Stimulated activated CD4-positive, alpha-beta T cell treated with anti-CD3 and anti-CD28 coated beads, Interleukin-4, amount 100 ng/mL, for 48 hours (primary cell): ENCODE data around the gene PFKL.

Experiments
- DNase-seq, 2 donors: peaks; one replicate each; pipeline ENCODE4 v3.0.0-alpha.2; 2020; ENCODE audit warnings: low read depth in 2 of 2

The PFKL gene

GRCh38 chr21:44363278-44363677 is 63.4 kb downstream of the PFKL start:
- DNase-seq: no peak

GRCh38 chr21:44364151-44365053 is 64.5 kb downstream of the PFKL start:
- no peak for DNase-seq

GRCh38 chr21:44365251-44365966 is 65.6 kb downstream of the PFKL start:
- no peak for DNase-seq

DNA sequence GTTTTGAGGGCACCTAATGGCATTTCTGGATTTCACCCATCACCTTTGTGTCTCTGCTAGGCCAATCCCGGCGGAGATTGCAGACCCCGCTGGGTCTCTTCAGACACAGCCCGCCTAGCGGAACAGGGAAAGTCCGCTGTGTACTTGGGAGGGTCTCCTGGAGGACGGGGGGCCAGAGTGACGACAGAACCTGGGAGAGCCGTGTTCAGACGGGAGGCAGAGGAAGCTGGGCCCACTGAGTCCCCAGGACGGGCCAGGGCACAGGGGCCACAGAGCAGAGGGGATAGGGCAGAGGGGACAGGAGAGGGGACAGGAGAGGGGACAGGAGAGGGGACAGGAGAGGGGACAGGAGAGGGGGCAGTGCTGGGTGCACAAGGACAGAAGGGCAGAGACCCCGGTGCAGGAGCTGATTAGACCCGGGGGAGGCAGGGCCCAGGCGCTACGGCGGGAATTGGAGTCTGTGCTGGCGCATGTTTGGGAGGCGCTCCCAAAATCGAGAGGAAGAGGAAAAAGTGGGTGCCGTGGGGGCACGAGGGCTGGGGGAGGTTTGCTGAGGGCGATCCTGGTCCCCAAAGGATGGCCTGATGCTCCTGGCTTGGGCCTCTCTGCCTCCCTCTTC is 66.2 kb downstream of the PFKL start:
- no peak for DNase-seq

DNA sequence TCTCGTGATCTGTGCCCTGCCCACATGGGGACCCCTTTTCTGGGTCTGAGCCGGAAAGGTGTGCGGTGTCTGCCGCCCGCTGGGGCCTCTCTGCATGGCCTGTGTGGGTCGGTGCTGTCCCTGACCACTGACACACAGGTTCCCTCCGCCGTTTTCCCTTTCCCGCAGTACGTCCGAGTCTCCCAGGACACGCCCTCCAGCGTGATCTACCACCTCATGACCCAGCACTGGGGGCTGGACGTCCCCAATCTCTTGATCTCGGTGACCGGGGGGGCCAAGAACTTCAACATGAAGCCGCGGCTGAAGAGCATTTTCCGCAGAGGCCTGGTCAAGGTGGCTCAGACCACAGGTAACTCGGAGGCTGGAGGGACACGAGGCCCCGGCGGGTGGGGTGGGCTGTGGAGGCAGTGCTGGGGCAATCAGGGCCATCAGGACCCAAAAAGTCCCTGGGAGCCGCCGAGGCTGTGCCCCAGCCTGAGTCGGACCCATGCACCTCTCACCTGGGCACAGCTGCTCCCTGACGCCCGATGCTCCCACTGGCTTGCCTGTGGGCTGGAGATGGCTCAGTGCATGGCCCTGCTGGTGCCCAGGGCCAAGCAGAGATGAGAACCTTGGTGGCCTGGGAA is 66.8 kb downstream of the PFKL start:
- DNase-seq: no peak

DNA sequence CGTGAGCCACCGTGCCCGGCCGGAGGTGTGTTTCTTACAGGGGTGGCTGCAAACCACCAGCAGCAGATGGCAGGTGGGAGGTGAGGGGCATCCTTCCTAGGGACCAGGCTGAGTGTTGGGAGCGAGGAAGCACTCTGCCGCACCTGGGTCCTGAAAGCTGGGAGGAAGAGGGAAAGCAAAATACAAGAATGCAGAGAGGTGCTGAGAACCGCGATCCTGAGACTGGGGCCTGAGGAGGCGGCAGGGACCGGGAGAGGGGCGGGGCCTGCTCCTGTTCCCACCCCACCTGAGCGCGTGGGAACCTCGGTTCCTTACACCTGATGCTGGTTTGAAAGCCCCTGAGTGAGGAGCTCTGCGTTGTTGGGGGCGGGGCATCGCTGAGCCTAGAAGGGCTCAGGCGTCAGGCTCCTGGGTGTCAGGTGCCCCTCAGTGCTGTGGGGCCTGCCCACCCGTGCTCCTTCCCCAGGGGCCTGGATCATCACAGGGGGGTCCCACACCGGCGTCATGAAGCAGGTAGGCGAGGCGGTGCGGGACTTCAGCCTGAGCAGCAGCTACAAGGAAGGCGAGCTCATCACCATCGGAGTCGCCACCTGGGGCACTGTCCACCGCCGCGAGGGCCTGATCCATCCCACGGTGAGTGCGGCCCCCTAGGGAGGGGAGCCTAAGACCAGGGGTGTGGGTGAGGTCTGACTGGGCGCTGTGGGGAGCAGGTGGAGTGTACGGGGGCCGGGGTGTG is 69.0 kb downstream of the PFKL start:
- no peak for DNase-seq

- no peak for DNase-seq
These were observed 70.3 kb downstream of the PFKL start for GRCh38 chr21:44370027-44370735.

DNA sequence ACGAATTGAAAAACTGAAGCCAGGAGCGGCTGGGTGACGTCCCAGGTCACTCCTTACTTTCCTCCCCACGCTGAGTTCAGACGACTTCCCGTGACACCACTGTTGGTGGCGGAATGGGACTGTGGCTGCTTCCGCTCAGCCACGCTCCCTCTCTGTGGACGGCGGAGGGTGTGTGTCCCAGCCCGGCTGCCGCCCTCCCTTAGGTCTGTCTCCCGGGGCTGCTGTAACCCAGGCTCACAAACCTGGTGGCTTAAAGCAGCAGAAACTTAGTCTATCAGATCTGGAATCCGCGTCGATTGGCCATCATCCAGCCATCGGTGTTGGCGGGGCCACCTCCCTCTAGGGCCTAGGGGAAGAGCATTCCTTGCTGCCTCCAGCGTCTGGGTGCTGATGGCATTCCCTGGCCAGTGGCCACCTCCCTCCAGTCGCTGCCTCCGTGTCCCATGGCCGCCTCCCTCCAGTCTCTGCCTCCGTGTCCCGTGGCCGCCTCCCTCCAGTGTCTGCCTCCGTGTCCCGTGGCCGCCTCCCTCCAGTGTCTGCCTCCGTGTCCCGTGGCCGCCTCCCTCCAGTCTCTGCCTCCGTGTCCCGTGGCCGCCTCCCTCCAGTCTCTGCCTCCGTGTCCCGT is 71.0 kb downstream of the PFKL start:
- no peak for DNase-seq

DNA sequence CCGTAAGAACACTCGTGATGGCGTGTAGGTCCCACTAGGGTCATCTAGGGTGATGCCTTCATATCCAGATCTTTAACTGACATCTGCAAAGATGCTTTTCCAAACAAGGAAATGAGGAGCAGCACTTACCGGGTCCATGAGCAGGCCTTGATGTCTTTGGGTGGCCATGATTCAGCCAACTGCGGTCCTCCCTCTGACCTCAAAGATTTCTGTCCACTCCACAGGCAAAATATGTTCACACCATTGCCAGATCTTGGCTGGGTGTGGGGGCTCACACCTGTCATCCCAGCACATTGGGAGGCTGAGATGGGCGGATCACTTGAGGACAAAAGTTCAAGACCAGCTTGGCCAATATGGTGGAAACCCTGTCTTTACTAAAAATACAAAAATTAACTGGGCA is 71.7 kb downstream of the PFKL start:
- DNase-seq: no peak

DNA sequence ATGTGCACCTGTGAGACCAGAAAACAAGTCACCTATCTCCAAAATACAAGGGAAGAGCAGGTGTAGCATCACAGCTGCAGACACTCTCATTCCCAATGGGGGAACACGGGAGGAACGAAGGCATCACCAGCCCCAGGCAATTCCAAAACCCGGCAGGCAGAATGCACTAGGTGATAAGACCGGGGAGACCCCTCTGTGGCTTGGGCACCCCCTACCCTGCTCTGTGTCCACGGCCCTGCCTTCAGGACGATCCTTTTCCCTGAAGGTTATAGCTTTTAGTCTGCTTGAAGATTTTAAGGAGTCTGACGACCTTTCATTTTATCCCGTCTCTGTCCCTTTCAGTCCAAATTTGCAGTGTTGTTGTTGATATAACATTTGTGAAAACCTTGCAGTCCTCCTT is 72.8 kb downstream of the PFKL start:
- no peak for DNase-seq

- DNase-seq: no peak
These were observed 74.9 kb downstream of the PFKL start for GRCh38 chr21:44374601-44375280.

DNA sequence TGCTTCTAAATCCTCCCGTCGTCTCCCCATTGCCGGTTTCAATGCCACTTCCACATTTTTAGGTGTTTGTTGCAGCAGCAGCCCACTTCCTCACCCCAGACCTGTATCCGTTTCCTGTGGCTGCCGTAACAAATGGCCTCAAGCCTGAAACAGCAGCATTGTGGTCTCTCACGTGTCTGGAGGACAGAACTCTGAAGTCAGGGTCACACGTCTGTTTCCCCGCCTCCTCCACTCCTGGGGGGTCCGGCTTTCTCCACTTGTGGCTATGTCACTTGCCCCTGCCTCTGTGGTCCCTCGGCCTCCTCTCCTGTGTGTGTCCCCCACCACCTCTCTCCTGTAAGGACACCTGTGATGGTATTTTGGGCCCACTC is 75.4 kb downstream of the PFKL start:
- DNase-seq: no peak

GRCh38 chr21:44375761-44376241 is 75.9 kb downstream of the PFKL start:
- DNase-seq: no peak

GRCh38 chr21:44376606-44377005 is 76.8 kb downstream of the PFKL start:
- DNase-seq: no peak
